Activated T-cell treated with anti-CD3 and anti-CD28 coated beads, Interleukin-2, amount 50 U/mL, for 72 hours (primary cell): ENCODE measurements around the gene NMNAT1. TPM values are rescaled to one million over a fixed set of nuclear protein-coding genes. Genes with fewer than 3 reads are reported as not detected.
"Not testable (repeated sequence)": the region's sequence is repeated elsewhere in the genome, so short reads cannot be mapped to it uniquely, and the experiment has no call there.

Experiments used
- ATAC-seq, 2 donors: fragments of 150-1000 bp; cut with Tn5 transposase; replicated peaks in 1 of 2; 2 replicates each; pipeline ENCODE4 v1.10.0; 2021; ENCODE audit warnings: moderate library complexity in 2 of 2, mild to moderate bottlenecking in 1 of 2
- DNase-seq, 2 donors: peaks; one replicate each; pipeline ENCODE4 v3.0.0; 2021 to 2022; ENCODE audit warnings: mixed read lengths in 1 of 2
- H3K27ac Mint-ChIP-seq: one replicate; pipeline ENCODE4 v1.8.0; 2022; ENCODE audit warnings: mild to moderate bottlenecking, moderate library complexity, mixed read lengths
- H3K27me3 Mint-ChIP-seq: one replicate; pipeline ENCODE4 v1.8.0; 2022; ENCODE audit warnings: low read depth, mixed read lengths
- H3K36me3 Mint-ChIP-seq, 2 donors: one replicate each; pipeline ENCODE4 v1.8.0; 2022; ENCODE audit warnings: mixed read lengths in 2 of 2, mild to moderate bottlenecking in 1 of 2; ENCODE audit not compliant: insufficient read depth in 2 of 2
- H3K4me1 Mint-ChIP-seq: one replicate; pipeline ENCODE4 v1.8.0; 2022; ENCODE audit warnings: low read depth, mixed read lengths
- H3K4me3 Mint-ChIP-seq, 2 donors: one replicate each; pipeline ENCODE4 v1.8.0; 2022; ENCODE audit warnings: mild to moderate bottlenecking in 2 of 2, mixed read lengths in 2 of 2, moderate library complexity in 2 of 2
- H3K9me3 Mint-ChIP-seq, 2 donors: one replicate each; pipeline ENCODE4 v1.8.0; 2022; ENCODE audit warnings: mixed read lengths in 2 of 2
- total RNA-seq, 2 donors: library from RNA; stranded (reverse); gene quantifications; one replicate each; pipeline ENCODE4 v1.2.3, GENCODE V29; 2022

NMNAT1 gene
- total RNA-seq, 2 donors from 2014 or later: 12.3 to 13.7 TPM

- no peak overlapping the region for H3K4me3 Mint-ChIP-seq
- H3K27me3 Mint-ChIP-seq: peaks cover 33% of the 10 kb centered on the region
- H3K4me1 Mint-ChIP-seq: peaks cover 12% of the 10 kb centered on the region
- H3K36me3 Mint-ChIP-seq: peaks cover 4 to 9% of the 10 kb centered on the region in 2 donors
- no peak overlapping the region for H3K27ac Mint-ChIP-seq
- H3K9me3 Mint-ChIP-seq: no peaks in the 10 kb centered on the region
- DNase-seq (no peak), ATAC-seq (no peak)
Measured at GRCh38 chr1:10001016-10001665, 57.9 kb downstream of the NMNAT1 start.

GRCh38 chr1:10005248-10005647 lies 62.0 kb downstream of the NMNAT1 start:
- not testable (repeated sequence) for H3K4me1 Mint-ChIP-seq, H3K4me3 Mint-ChIP-seq, ATAC-seq, H3K27ac Mint-ChIP-seq, H3K36me3 Mint-ChIP-seq, H3K9me3 Mint-ChIP-seq, DNase-seq
- peaks cover 11% of the 10 kb centered on the region for H3K27me3 Mint-ChIP-seq

- H3K36me3 Mint-ChIP-seq: no peaks in the 10 kb centered on the region
- no peak overlapping the region for H3K4me3 Mint-ChIP-seq
- H3K9me3 Mint-ChIP-seq: no peaks in the 10 kb centered on the region
- H3K4me1 Mint-ChIP-seq: no peaks in the 10 kb centered on the region
- peaks cover 5% of the 10 kb centered on the region for H3K27me3 Mint-ChIP-seq
- ATAC-seq (no peak), DNase-seq (no peak)
- H3K27ac Mint-ChIP-seq: no peak overlapping the region
Measured at GRCh38 chr1:10007169-10007568, 63.9 kb downstream of the NMNAT1 start.

DNA sequence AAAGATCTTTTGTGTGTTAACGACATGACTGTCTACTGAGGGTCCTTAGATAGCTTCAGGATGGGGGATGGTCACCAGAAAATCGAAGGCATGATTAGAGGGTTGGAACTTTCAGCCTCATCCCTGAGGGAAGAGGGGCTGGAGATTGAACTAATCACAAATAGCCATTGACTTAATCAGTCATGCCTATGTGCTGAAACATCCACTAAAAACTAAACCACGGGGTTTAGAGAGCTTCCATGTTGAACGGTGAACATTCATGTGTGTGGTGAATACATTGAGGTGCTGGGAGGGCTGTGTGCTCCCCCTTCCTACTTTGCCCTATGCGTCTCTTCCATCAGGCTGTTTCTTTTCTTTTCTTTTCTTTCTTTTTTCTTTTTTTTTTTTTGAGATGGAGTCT lies 70.7 kb downstream of the NMNAT1 start:
- Mint-ChIP-seq H3K4me3 (no peak overlapping the region), H3K36me3 (no peaks in the 10 kb centered on the region), H3K27me3 (no peaks in the 10 kb centered on the region), H3K27ac (no peak overlapping the region), H3K9me3 (no peaks in the 10 kb centered on the region), H3K4me1 (no peaks in the 10 kb centered on the region)
- ATAC-seq (no peak), DNase-seq (no peak)

- no peak for ATAC-seq
- H3K27ac Mint-ChIP-seq: no peak overlapping the region
- no peaks in the 10 kb centered on the region for H3K9me3 Mint-ChIP-seq
- no peaks in the 10 kb centered on the region for H3K36me3 Mint-ChIP-seq
- H3K4me1 Mint-ChIP-seq: no peaks in the 10 kb centered on the region
- no peak for DNase-seq
- H3K4me3 Mint-ChIP-seq: no peak overlapping the region
- no peaks in the 10 kb centered on the region for H3K27me3 Mint-ChIP-seq
Measured at GRCh38 chr1:10019561-10019960, 76.3 kb downstream of the NMNAT1 start.

- no peaks in the 10 kb centered on the region for H3K9me3 Mint-ChIP-seq
- no peaks in the 10 kb centered on the region for H3K4me1 Mint-ChIP-seq
- H3K4me3 Mint-ChIP-seq: no peak overlapping the region
- no peaks in the 10 kb centered on the region for H3K27me3 Mint-ChIP-seq
- DNase-seq (no peak), ATAC-seq (no peak)
- H3K27ac Mint-ChIP-seq: no peak overlapping the region
- H3K36me3 Mint-ChIP-seq: no peaks in the 10 kb centered on the region
Measured at GRCh38 chr1:10020086-10020485, 76.8 kb downstream of the NMNAT1 start.

DNA sequence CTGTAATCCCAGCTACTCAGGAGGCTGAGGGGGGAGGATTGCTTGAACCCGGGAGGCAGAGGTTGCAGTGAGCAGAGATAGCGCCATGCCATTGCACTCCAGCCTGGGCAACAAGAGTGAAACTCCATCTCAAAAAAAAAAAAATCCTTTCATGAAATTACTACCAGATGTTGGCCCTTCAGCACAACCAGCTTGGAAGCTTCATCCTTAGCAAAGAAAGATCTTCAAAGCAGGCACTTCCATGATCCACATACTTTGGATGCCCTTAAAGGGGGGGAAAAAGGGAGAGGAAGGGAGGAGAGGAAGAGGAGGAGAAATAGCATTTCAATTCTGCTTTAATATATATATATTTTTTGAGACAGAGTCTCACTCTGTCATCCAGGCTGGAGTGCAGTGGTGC lies 77.4 kb downstream of the NMNAT1 start:
- H3K9me3 Mint-ChIP-seq, DNase-seq, H3K27me3 Mint-ChIP-seq, ATAC-seq, H3K4me3 Mint-ChIP-seq, H3K27ac Mint-ChIP-seq, H3K36me3 Mint-ChIP-seq, H3K4me1 Mint-ChIP-seq: not testable (repeated sequence)

DNA sequence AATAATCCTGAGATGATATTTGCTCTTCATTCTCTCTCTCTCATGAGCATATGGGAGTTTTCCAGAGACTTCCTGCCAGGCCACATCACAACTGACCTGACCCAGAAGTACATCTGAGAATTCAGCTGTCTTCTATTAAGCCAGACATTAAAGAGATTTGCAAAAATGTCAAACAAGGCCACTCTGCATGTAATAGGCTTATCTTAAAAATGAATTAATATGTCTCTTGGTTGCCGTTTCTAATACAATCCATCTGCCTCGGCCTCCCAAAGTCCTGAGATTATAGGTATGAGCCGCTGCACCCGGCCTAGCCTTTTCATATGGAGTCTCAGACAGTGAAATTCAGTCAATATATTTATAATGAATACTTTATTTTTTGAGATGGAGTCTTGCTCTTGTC lies 78.7 kb downstream of the NMNAT1 start:
- H3K4me1 Mint-ChIP-seq, DNase-seq, H3K27ac Mint-ChIP-seq, H3K9me3 Mint-ChIP-seq, H3K27me3 Mint-ChIP-seq, H3K4me3 Mint-ChIP-seq, H3K36me3 Mint-ChIP-seq, ATAC-seq: not testable (repeated sequence)

GRCh38 chr1:10022656-10023055 lies 79.4 kb downstream of the NMNAT1 start:
- Mint-ChIP-seq H3K4me1 (no peaks in the 10 kb centered on the region), H3K27ac (no peak overlapping the region), H3K9me3 (no peaks in the 10 kb centered on the region), H3K36me3 (no peaks in the 10 kb centered on the region), H3K4me3 (no peak overlapping the region), H3K27me3 (no peaks in the 10 kb centered on the region)
- no peak for ATAC-seq
- DNase-seq: no peak

DNA sequence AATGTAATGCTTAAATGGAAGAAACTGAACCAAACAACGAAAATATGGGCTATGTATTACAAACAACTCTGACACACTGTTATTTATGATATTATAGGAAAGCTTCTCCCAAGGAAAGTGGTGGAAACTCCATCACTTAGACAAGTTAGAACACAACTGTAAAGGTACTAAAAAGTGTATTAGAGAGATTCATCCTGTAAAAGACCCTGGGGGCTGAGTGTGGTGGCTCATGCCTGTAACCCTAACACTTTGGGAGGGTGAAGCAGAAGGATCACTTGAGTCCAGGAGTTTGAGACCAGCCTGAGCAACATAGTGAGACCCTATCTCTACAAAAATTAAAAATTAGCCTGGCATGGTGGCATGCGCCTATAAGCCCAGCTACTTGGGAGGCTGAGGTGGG lies 82.1 kb downstream of the NMNAT1 start:
- Mint-ChIP-seq H3K36me3 (no peaks in the 10 kb centered on the region), H3K27me3 (no peaks in the 10 kb centered on the region), H3K4me3 (no peak overlapping the region), H3K27ac (no peak overlapping the region), H3K4me1 (no peaks in the 10 kb centered on the region), H3K9me3 (no peaks in the 10 kb centered on the region)
- DNase-seq (no peak), ATAC-seq (no peak)

DNA sequence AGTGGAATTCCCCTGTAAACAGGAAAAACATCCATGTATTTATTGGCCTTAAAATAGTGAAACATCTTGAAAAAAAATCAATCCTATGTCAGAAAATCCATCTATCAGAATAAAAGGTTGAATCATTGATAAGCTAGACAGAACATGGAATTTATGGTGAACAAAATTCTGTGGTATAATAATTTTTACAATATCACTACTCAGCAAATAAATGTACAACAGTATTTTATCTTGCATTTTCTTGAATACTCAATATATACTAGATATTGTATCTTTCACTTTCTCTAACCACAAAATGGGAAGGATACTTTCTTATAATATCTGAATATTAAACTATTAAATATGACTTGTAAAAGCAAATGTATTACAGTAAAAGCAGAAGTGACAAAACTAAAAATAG lies 83.8 kb downstream of the NMNAT1 start:
- Mint-ChIP-seq H3K36me3 (no peaks in the 10 kb centered on the region), H3K27ac (no peak overlapping the region), H3K4me3 (no peak overlapping the region), H3K27me3 (no peaks in the 10 kb centered on the region), H3K4me1 (peaks cover 2% of the 10 kb centered on the region), H3K9me3 (no peaks in the 10 kb centered on the region)
- ATAC-seq (no peak), DNase-seq (no peak)

- H3K36me3 Mint-ChIP-seq, H3K4me3 Mint-ChIP-seq, ATAC-seq, H3K27ac Mint-ChIP-seq, DNase-seq, H3K9me3 Mint-ChIP-seq, H3K27me3 Mint-ChIP-seq: not testable (repeated sequence)
- peaks cover 14% of the 10 kb centered on the region for H3K4me1 Mint-ChIP-seq
Measured at GRCh38 chr1:10028956-10029500, 85.8 kb downstream of the NMNAT1 start.

DNA sequence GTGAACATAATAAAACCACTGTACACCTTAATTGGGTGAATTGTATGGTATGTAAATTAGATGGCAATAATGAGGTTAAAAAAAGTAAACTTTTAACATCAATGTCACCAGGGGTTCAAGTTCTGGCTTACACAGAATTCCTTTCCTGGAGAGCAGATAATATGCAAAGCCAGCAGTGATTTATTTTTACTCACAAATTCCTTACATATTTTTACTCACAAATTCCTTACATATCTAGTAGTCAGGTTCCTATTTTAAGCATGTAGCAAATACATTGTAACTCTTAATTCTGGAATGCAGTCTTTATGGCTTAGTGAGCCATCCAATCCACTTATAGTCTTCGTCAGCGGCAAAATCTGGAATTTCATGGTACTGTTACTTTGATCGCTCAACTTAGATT lies 88.2 kb downstream of the NMNAT1 start:
- Mint-ChIP-seq H3K4me3 (no peak overlapping the region), H3K36me3 (no peaks in the 10 kb centered on the region), H3K27ac (no peak overlapping the region), H3K9me3 (no peaks in the 10 kb centered on the region), H3K27me3 (no peaks in the 10 kb centered on the region), H3K4me1 (peaks cover 28% of the 10 kb centered on the region)
- DNase-seq: no peak
- ATAC-seq: no peak
